Spleen (tissue), 7 donors: ENCODE data around the gene PDE8A.

Experiments used
- POLR2A ChIP-seq, 3 donors: fragments of 450-650 bp; IDR thresholded peaks; one replicate each; pipeline ENCODE4 v1.5.1; 2017; ENCODE audit warnings: antibody characterized with exemption in 3 of 3, mild to moderate bottlenecking in 1 of 3
- TF ChIP-seq, protein P1 (sequence below), 11 experiments: fragments of 200-600 bp in 7 of 11; fragments of 450-650 bp in 4 of 11; sonication (generic) in 4 of 11; IDR thresholded peaks in 8 of 11; conservative IDR thresholded peaks in 3 of 11; 1 replicate in 7 of 11; 2 replicates in 4 of 11; pipeline versions ENCODE4 v1.4.0 to v1.8.0; 2016 to 2021; ENCODE audit warnings: antibody characterized with exemption in 11 of 11, inconsistent platforms in 4 of 11, mild to moderate bottlenecking in 1 of 11
- donor health status: DM: no; HTN: no; CAD: no; lungs with moderate emphysema.
- donor health status: DM: no; HTN: no; CAD: no.
- donor health status: DM: no; HTN: no; CAD: no.

DNA sequence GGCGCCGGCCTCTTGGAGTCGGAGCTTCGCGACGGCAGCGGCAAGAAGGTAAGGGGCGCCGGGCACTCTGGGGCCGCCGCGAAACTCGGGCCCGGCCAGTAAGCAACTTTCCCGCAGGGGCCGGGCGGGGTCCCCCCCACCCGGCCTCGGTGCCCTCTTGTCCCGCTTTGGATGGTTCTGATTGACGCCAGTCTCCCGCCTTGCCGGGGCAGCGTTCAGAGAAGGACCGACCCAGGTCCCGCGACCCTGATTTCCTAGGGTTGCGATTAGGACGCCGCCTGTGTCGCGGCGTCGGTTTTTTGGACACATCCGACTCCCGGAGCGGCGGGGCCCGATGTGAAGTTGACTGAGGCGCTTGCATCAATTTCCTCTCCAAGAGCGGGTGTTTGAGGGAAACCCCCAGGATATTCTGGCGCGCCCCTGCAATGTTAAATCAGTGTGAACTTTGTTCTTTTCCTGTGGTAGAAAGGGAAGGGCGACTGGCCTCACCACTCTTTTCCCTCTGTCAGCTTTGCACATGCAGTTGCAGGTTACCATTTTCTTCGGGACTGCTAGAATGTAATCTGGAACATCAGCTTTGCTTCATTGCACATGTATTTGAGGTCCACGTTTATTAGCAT lies 755 bp downstream of the PDE8A start:
- TF ChIP-seq, protein P1, sequence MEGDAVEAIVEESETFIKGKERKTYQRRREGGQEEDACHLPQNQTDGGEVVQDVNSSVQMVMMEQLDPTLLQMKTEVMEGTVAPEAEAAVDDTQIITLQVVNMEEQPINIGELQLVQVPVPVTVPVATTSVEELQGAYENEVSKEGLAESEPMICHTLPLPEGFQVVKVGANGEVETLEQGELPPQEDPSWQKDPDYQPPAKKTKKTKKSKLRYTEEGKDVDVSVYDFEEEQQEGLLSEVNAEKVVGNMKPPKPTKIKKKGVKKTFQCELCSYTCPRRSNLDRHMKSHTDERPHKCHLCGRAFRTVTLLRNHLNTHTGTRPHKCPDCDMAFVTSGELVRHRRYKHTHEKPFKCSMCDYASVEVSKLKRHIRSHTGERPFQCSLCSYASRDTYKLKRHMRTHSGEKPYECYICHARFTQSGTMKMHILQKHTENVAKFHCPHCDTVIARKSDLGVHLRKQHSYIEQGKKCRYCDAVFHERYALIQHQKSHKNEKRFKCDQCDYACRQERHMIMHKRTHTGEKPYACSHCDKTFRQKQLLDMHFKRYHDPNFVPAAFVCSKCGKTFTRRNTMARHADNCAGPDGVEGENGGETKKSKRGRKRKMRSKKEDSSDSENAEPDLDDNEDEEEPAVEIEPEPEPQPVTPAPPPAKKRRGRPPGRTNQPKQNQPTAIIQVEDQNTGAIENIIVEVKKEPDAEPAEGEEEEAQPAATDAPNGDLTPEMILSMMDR (IDR thresholded peaks at IDR 0.05 in 8 of 11, conservative IDR thresholded peaks at IDR 0.05 in 3 of 11): no peak
- TF ChIP-seq POLR2A (IDR thresholded peaks at IDR 0.05): no peak
